HL-60 (cell line): Measurements from ENCODE around the gene NCAPD3.

Experiments used
- POLR2AphosphoS5 ChIP-seq: IDR thresholded peaks from 2 replicates; pipeline ENCODE4 v1.6.1; 2012; ENCODE audit warnings: low read depth
- TF ChIP-seq, protein P1 (sequence below): IDR thresholded peaks from one replicate; pipeline ENCODE4 v1.5.1; 2011; ENCODE audit warnings: low read length, control low read depth, inconsistent platforms; ENCODE audit not compliant: insufficient read depth

DNA sequence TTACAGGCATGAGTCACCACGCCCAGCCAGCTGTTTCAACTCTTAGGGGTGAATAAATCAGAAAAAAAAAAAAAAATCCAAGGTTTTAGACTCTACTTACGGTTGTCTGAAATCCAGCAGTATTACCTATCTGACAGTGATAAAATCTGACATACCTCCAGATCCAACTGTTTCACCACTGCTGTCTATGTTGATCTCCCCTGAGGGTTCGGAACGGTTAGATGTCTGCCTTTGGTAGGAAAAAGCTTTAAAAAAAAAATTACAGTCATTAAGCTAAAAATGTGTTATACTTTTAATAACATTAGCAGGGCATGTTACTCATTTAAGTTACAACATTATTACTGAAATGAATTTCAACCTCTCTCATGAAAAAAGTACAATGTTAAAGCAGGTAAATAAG is 21.1 kb downstream of the NCAPD3 start:
- TF ChIP-seq, protein P1, sequence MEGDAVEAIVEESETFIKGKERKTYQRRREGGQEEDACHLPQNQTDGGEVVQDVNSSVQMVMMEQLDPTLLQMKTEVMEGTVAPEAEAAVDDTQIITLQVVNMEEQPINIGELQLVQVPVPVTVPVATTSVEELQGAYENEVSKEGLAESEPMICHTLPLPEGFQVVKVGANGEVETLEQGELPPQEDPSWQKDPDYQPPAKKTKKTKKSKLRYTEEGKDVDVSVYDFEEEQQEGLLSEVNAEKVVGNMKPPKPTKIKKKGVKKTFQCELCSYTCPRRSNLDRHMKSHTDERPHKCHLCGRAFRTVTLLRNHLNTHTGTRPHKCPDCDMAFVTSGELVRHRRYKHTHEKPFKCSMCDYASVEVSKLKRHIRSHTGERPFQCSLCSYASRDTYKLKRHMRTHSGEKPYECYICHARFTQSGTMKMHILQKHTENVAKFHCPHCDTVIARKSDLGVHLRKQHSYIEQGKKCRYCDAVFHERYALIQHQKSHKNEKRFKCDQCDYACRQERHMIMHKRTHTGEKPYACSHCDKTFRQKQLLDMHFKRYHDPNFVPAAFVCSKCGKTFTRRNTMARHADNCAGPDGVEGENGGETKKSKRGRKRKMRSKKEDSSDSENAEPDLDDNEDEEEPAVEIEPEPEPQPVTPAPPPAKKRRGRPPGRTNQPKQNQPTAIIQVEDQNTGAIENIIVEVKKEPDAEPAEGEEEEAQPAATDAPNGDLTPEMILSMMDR = no peak
- no peak for TF ChIP-seq POLR2AphosphoS5
